Measurements from ENCODE around the gene CXCR1. TPM values are rescaled to one million over a fixed set of nuclear protein-coding genes. Genes with fewer than 3 reads are reported as not detected.

Gene CXCR1
- not detected in 2 replicates for polyA plus RNA-seq (2012; rRNA removed)
- polyA plus RNA-seq (2012; cell fraction: cytosol; rRNA removed) = not detected in 2 replicates
- polyA plus RNA-seq (2012; cell fraction: nucleus; rRNA removed) = not detected in 2 replicates

DNA sequence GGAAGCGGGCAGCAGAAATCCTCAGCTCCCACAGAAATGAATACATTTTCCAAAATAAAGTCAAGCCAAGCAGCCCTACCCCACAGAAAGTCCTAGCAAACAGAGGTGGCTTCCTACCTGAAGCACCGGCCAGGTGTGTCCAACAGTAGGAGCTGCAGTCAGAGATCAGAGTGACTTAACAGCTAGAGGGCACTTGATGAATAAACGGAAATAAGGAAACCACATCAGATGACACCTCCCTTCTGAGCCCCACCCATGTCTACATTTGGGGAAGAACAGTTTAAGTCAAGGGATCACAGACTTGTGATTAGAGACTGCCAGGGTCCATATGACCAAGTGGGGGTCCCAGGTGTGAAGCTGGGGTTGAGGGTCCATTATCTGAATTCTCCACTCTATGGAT, at the start of gene CXCR1:
Gene CXCR1 (minus strand): TSS at position 172 of the 400 bp plus-strand sequence. CDS start 1,751 bp downstream, outside the sequence.
- Histone ChIP-seq H4K20me1 (ENCODE audit: insufficient read depth) (no peaks in the 10 kb centered on the region), H2AFZ (ENCODE audit: low read depth) (no peak within 1 kb of the TSS), H3K9me3 (no peaks in the 10 kb centered on the region), H3F3A (replicated peaks; ENCODE audit: insufficient read depth) (no peaks in the 10 kb centered on the region), H3K4me2 (no peak within 1 kb of the TSS), H3K79me2 (ENCODE audit: insufficient read depth) (no peaks in the 10 kb centered on the region), H3K36me3 (replicated peaks in 1 of 2; ENCODE audit: control insufficient read depth in 1 of 2, insufficient read depth in 2 of 2, low read length in 1 of 2) (no peaks in the 10 kb centered on the region), H3K9ac (no peak within 1 kb of the TSS), H3K27me3 (ENCODE audit: insufficient read depth) (peaks cover 19% of the 10 kb centered on the region; the same call in 1 of the 2 replicates), H3K9me2 (no peaks in the 10 kb centered on the region), H3K27ac (ENCODE audit: low read depth in 2 of 2, low read length in 1 of 2) (no peak within 1 kb of the TSS), H3K4me1 (ENCODE audit: control insufficient read depth in 1 of 2, insufficient read depth in 2 of 2, low read depth in 1 of 2, low read length in 1 of 2) (no peaks in the 10 kb centered on the region), H3K4me3 (ENCODE audit: low read depth in 2 of 2, low read length in 1 of 2) (no peak within 1 kb of the TSS)
- ChIA-PET POLR2A (no interaction called here), CTCF (interaction anchor here (1.1 to 1.5 kb wide), 3 partner anchors 17 to 22 kb away, joined by 3 to 6 read pairs (median 5); no protein-coding TSS in a partner anchor)
- no peak for DNase-seq
- 53% methylated on average over 3 of the region's 3 CpGs for WGBS (ENCODE audit: low lambda C conversion rate)
- no peak for TF ChIP-seq YY1 (IDR thresholded peaks at IDR 0.05; ENCODE audit: low read depth)
- no peak for TF ChIP-seq GABPA (IDR thresholded peaks at IDR 0.05; ENCODE audit: low read depth)
- no peak for TF ChIP-seq CHD2 (IDR thresholded peaks at IDR 0.05; ENCODE audit: low read length, partially characterized antibody)
- no peak for TF ChIP-seq EZH2phosphoT487 (IDR thresholded peaks at IDR 0.05; ENCODE audit: borderline replicate concordance, low read depth)
- TF ChIP-seq RXRA (IDR thresholded peaks at IDR 0.05; ENCODE audit: borderline replicate concordance, low read depth) = no peak
- TF ChIP-seq, protein P1, sequence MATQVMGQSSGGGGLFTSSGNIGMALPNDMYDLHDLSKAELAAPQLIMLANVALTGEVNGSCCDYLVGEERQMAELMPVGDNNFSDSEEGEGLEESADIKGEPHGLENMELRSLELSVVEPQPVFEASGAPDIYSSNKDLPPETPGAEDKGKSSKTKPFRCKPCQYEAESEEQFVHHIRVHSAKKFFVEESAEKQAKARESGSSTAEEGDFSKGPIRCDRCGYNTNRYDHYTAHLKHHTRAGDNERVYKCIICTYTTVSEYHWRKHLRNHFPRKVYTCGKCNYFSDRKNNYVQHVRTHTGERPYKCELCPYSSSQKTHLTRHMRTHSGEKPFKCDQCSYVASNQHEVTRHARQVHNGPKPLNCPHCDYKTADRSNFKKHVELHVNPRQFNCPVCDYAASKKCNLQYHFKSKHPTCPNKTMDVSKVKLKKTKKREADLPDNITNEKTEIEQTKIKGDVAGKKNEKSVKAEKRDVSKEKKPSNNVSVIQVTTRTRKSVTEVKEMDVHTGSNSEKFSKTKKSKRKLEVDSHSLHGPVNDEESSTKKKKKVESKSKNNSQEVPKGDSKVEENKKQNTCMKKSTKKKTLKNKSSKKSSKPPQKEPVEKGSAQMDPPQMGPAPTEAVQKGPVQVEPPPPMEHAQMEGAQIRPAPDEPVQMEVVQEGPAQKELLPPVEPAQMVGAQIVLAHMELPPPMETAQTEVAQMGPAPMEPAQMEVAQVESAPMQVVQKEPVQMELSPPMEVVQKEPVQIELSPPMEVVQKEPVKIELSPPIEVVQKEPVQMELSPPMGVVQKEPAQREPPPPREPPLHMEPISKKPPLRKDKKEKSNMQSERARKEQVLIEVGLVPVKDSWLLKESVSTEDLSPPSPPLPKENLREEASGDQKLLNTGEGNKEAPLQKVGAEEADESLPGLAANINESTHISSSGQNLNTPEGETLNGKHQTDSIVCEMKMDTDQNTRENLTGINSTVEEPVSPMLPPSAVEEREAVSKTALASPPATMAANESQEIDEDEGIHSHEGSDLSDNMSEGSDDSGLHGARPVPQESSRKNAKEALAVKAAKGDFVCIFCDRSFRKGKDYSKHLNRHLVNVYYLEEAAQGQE (IDR thresholded peaks at IDR 0.05; ENCODE audit: low read depth, low read length) = no peak
- TF ChIP-seq TAF1 (IDR thresholded peaks at IDR 0.05; ENCODE audit: borderline replicate concordance, low read depth, low read length) = no peak
- no peak for TF ChIP-seq FOSL2 (IDR thresholded peaks at IDR 0.05; ENCODE audit: borderline replicate concordance, low read depth)
- no peak for TF ChIP-seq MEF2A (IDR thresholded peaks at IDR 0.05; ENCODE audit: borderline replicate concordance, low read depth)

DNA sequence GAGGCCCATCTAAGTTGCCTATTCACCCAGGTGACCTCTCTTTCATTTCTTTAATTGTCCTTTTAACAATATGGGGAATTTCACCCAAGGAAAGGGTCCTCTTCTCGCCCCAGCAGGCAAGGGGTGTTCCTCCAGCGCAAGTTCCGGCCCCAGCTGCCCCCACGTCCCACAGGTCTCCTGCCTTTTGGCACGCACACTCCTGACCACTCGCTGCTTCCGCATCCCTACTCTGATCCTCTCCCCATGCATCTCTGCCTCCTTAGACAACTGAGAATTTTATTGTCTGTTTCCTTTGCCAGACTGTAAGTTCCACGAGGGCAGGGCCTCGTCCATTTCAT, 49.5 kb upstream of the CXCR1 start:
- CTCF ChIA-PET = interaction anchor here (0.6 to 1.0 kb wide), 2 partner anchors 28 to 637 kb away, joined by 3 read pairs; no protein-coding TSS in a partner anchor
- POLR2A ChIA-PET = interaction anchor here (1.0 to 1.3 kb wide), 3 partner anchors 11 to 31 kb away, joined by 3 to 6 read pairs (median 3); no protein-coding TSS in a partner anchor

More for the DNA sequence above, 49.5 kb upstream of the CXCR1 start:
- no peaks in the 10 kb centered on the region for H3K27me3 ChIP-seq (ENCODE audit: insufficient read depth)
- no peak for DNase-seq
- no peaks in the 10 kb centered on the region for H3K9me3 ChIP-seq
- peak overlapping the region; percentile 83 to 94 for H3K4me3 ChIP-seq (ENCODE audit: low read depth in 2 of 2, low read length in 1 of 2)
- H4K20me1 ChIP-seq (ENCODE audit: insufficient read depth) = peaks cover 35% of the 10 kb centered on the region
- 78% methylated on average over 9 of the region's 9 CpGs for whole genome bisulfite sequencing (ENCODE audit: low lambda C conversion rate)
- TF ChIP-seq JUND (IDR thresholded peaks at IDR 0.05) (no peak), ELF1 (IDR thresholded peaks at IDR 0.05) (no peak), EP300 (IDR thresholded peaks at IDR 0.05; ENCODE audit: borderline replicate concordance in 1 of 2, low read depth in 1 of 2, low read length in 1 of 2) (no peak), EZH2phosphoT487 (IDR thresholded peaks at IDR 0.05; ENCODE audit: borderline replicate concordance, low read depth) (no peak), MXI1 (IDR thresholded peaks at IDR 0.05; ENCODE audit: low read depth, low read length) (no peak)
- TF ChIP-seq, protein P2, sequence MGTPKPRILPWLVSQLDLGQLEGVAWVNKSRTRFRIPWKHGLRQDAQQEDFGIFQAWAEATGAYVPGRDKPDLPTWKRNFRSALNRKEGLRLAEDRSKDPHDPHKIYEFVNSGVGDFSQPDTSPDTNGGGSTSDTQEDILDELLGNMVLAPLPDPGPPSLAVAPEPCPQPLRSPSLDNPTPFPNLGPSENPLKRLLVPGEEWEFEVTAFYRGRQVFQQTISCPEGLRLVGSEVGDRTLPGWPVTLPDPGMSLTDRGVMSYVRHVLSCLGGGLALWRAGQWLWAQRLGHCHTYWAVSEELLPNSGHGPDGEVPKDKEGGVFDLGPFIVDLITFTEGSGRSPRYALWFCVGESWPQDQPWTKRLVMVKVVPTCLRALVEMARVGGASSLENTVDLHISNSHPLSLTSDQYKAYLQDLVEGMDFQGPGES (IDR thresholded peaks at IDR 0.05; ENCODE audit: low read depth, low read length) = no peak
- TF ChIP-seq, protein P3, sequence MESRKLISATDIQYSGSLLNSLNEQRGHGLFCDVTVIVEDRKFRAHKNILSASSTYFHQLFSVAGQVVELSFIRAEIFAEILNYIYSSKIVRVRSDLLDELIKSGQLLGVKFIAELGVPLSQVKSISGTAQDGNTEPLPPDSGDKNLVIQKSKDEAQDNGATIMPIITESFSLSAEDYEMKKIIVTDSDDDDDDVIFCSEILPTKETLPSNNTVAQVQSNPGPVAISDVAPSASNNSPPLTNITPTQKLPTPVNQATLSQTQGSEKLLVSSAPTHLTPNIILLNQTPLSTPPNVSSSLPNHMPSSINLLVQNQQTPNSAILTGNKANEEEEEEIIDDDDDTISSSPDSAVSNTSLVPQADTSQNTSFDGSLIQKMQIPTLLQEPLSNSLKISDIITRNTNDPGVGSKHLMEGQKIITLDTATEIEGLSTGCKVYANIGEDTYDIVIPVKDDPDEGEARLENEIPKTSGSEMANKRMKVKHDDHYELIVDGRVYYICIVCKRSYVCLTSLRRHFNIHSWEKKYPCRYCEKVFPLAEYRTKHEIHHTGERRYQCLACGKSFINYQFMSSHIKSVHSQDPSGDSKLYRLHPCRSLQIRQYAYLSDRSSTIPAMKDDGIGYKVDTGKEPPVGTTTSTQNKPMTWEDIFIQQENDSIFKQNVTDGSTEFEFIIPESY (IDR thresholded peaks at IDR 0.05; ENCODE audit: borderline replicate concordance, low read depth) = no peak
- H3F3A ChIP-seq (replicated peaks; ENCODE audit: insufficient read depth) = peaks cover 8% of the 10 kb centered on the region
- peak overlapping the region; percentile 96; the same call in 1 of the 2 replicates for H3K9ac ChIP-seq
- peaks cover 13 to 14% of the 10 kb centered on the region in 2 experiments for H3K36me3 ChIP-seq (replicated peaks in 1 of 2; ENCODE audit: control insufficient read depth in 1 of 2, insufficient read depth in 2 of 2, low read length in 1 of 2)
- H3K4me2 ChIP-seq = peak overlapping the region; percentile 86
- peak overlapping the region; percentile 87 to 94 for H3K27ac ChIP-seq (ENCODE audit: low read depth in 2 of 2, low read length in 1 of 2)
- no peaks in the 10 kb centered on the region for H3K9me2 ChIP-seq
- H3K79me2 ChIP-seq (ENCODE audit: insufficient read depth) = peaks cover 48% of the 10 kb centered on the region
- H3K4me1 ChIP-seq (ENCODE audit: control insufficient read depth in 1 of 2, insufficient read depth in 2 of 2, low read depth in 1 of 2, low read length in 1 of 2) = peaks cover 18 to 23% of the 10 kb centered on the region in 2 experiments; a peak in 3 of 4 replicates
- peak overlapping the region; percentile 98 for H2AFZ ChIP-seq (ENCODE audit: low read depth)

Measured in SK-N-SH (cell line).